Spleen (tissue), 3 donors: ENCODE measurements around the gene TCEAL7.

Experiments
- POLR2A ChIP-seq, 3 donors: fragments of 450-650 bp; IDR thresholded peaks; one replicate each; pipeline ENCODE4 v1.5.1; 2017; ENCODE audit warnings: antibody characterized with exemption in 3 of 3, mild to moderate bottlenecking in 1 of 3
- POLR2AphosphoS5 ChIP-seq, 3 donors: sonication (generic); formaldehyde crosslinking; IDR thresholded peaks; one replicate each; pipeline ENCODE4 v1.5.1; 2017; ENCODE audit warnings: antibody characterized with exemption in 3 of 3

- no peak for TF ChIP-seq POLR2A (IDR thresholded peaks at IDR 0.05)
- no peak for TF ChIP-seq POLR2AphosphoS5 (IDR thresholded peaks at IDR 0.05)
Observed at GRCh38 chrX:103357871-103358270, 27.8 kb downstream of the TCEAL7 start.
